K562 (cell line): ENCODE measurements around the gene PUM2. TPM values are rescaled to one million over a fixed set of nuclear protein-coding genes. Genes with fewer than 3 reads are reported as not detected.

Source experiments
- ATAC-seq: fragments of 200-7000 bp; cut with Tn5 transposase; 3 replicates; pipeline ENCODE4 v1.9.1; 2020; ENCODE audit warnings: moderate library complexity
- BruUV-seq: library from RNA; stranded (reverse); fragments of 400-500 nt; replicated peaks from 2 replicates; lab custom pipeline; 2021; lab: Mats Ljungman, UMichigan
- CTCF ChIA-PET: fragments of 300-600 bp; formaldehyde crosslinking; extraction: SDS; loops from one replicate; lab custom pipeline; 2021; ENCODE audit warnings: low intra/inter-chr PET ratio; lab: Yijun Ruan, JAX
- POLR2A ChIA-PET: fragments of 300-600, 350-650 bp; sonication (Branson Sonifier 250); formaldehyde crosslinking; extraction: SDS; loops from one replicate; lab custom pipeline; 2021; ENCODE audit warnings: antibody characterized with exemption, inconsistent platforms; lab: Yijun Ruan, JAX
- DNase-seq, 4 experiments: peaks; one replicate each; pipeline versions ENCODE4 v3.0.0 to v3.0.0-alpha.2; 2011 to 2018; ENCODE audit warnings: low spot score in 3 of 4, mixed read lengths in 3 of 4; ENCODE audit errors: extremely low read depth in 1 of 4
- FAIRE-seq: peaks from 2 replicates; lab custom pipeline; 2011; peaks lifted over from hg19 to GRCh38; lab: Jason Lieb, UNC
- H2AFZ ChIP-seq: 2 replicates; pipeline ENCODE4 v1.6.0; 2011; ENCODE audit warnings: low read depth, low read length, control low read depth, inconsistent platforms
- H3K27ac ChIP-seq: fragments of 200-600 bp; 3 replicates; pipeline ENCODE4 v1.8.0; 2011; ENCODE audit warnings: low read depth, mild to moderate bottlenecking, control low read depth, inconsistent platforms, low read length, moderate library complexity, mixed read lengths; ENCODE audit errors: extremely low read depth
- H3K27me3 ChIP-seq, 2 experiments: fragments of 300-600 bp in 1 of 2; 2 replicates in 1 of 2; 3 replicates in 1 of 2; pipeline versions ENCODE4 v1.6.0 to v1.8.0; 2011; ENCODE audit warnings: inconsistent platforms in 2 of 2, low read length in 2 of 2, mild to moderate bottlenecking in 1 of 2, mixed read lengths in 1 of 2, moderate library complexity in 1 of 2; ENCODE audit not compliant: control insufficient read depth in 2 of 2, insufficient read depth in 2 of 2
- H3K36me3 ChIP-seq: fragments of 300-600 bp; 3 replicates; pipeline ENCODE4 v1.8.0; 2011; ENCODE audit warnings: mild to moderate bottlenecking, low read length, inconsistent platforms; ENCODE audit not compliant: control insufficient read depth, insufficient read depth
- H3K4me1 ChIP-seq, 2 experiments: fragments of 200-600 bp in 1 of 2; replicated peaks in 1 of 2; 2 replicates in 1 of 2; 3 replicates in 1 of 2; pipeline versions ENCODE4 v1.5.1 to v1.8.0; 2011; ENCODE audit warnings: inconsistent platforms in 2 of 2, low read length in 2 of 2, mild to moderate bottlenecking in 1 of 2, mixed read lengths in 1 of 2, moderate library complexity in 1 of 2; ENCODE audit not compliant: control insufficient read depth in 2 of 2, insufficient read depth in 2 of 2
- H3K4me2 ChIP-seq: 2 replicates; pipeline ENCODE4 v1.6.1; 2011; ENCODE audit warnings: low read length, control low read depth, inconsistent platforms, mixed read lengths; ENCODE audit not compliant: insufficient read depth
- H3K4me3 ChIP-seq: fragments of 200-600 bp; sonication (generic), shearing (Covaris generic); 2 replicates; pipeline ENCODE4 v1.5.1; 2016; ENCODE audit warnings: control low read depth, inconsistent platforms
- H3K79me2 ChIP-seq: fragments of 200-600 bp; 3 replicates; pipeline ENCODE4 v1.8.0; 2011; ENCODE audit warnings: low read length, inconsistent platforms; ENCODE audit not compliant: control insufficient read depth, insufficient read depth
- H3K9ac ChIP-seq, 2 experiments: 2 replicates each; pipeline versions ENCODE4 v1.6.0 to v1.6.1; 2011; ENCODE audit warnings: low read depth in 2 of 2, low read length in 2 of 2, control low read depth in 1 of 2, inconsistent platforms in 1 of 2, mild to moderate bottlenecking in 1 of 2, mixed read lengths in 1 of 2; ENCODE audit not compliant: insufficient read depth in 1 of 2
- H3K9me1 ChIP-seq: one replicate; pipeline ENCODE4 v1.6.0; 2011; ENCODE audit warnings: inconsistent platforms, mild to moderate bottlenecking, low read length, moderate library complexity; ENCODE audit not compliant: control insufficient read depth, insufficient read depth
- H3K9me3 ChIP-seq: replicated peaks from 2 replicates; pipeline ENCODE4 v1.5.1; 2011; ENCODE audit warnings: low read depth, low read length, inconsistent platforms; ENCODE audit not compliant: control insufficient read depth, insufficient read depth
- H4K20me1 ChIP-seq: replicated peaks from 2 replicates; pipeline ENCODE4 v1.6.1; 2011; ENCODE audit warnings: low read length, inconsistent platforms, mixed read lengths; ENCODE audit not compliant: control insufficient read depth, insufficient read depth
- ASH1L ChIP-seq: fragments of 450-650 bp; IDR thresholded peaks from 2 replicates; pipeline ENCODE4 v1.6.1; 2018; ENCODE audit warnings: borderline replicate concordance, mild to moderate bottlenecking, low read depth; ENCODE audit not compliant: partially characterized antibody
- IFI16 ChIP-seq: fragments of 250-450 bp; sonication (Bioruptor Pico); IDR thresholded peaks from 2 replicates; pipeline ENCODE4 v2.1.2; 2022; ENCODE audit warnings: mild to moderate bottlenecking, inconsistent platforms
- OTX1 ChIP-seq: fragments of 450-650 bp; formaldehyde crosslinking; IDR thresholded peaks from 2 replicates; pipeline ENCODE4 v1.4.0; 2022; ENCODE audit warnings: mild to moderate bottlenecking
- RAD51 ChIP-seq: fragments of 450-650 bp; IDR thresholded peaks from 2 replicates; pipeline ENCODE4 v1.7.1; 2016; ENCODE audit warnings: low read depth, mild to moderate bottlenecking, borderline replicate concordance
- RNF2 ChIP-seq: sonication (generic); IDR thresholded peaks from 2 replicates; pipeline ENCODE4 v1.6.1; 2016
- ZBTB1 ChIP-seq: sonication (generic); formaldehyde crosslinking; IDR thresholded peaks from 2 replicates; pipeline ENCODE4 v1.8.1; 2023; ENCODE audit warnings: missing genetic modification reagents, low read depth, mild to moderate bottlenecking, borderline replicate concordance
- ZC3H4 ChIP-seq: sonication (generic); formaldehyde crosslinking; IDR thresholded peaks from 2 replicates; pipeline ENCODE4 v1.9.0; 2021; ENCODE audit warnings: missing genetic modification reagents, borderline replicate concordance
- ZEB2 ChIP-seq: fragments of 450-650 bp; IDR thresholded peaks from 2 replicates; pipeline ENCODE4 v1.6.1; 2016
- ZNF707 ChIP-seq: fragments of 250-450 bp; sonication (Bioruptor Pico); conservative IDR thresholded peaks from 2 replicates; pipeline ENCODE4 v1.8.0; 2022; ENCODE audit warnings: inconsistent platforms, mild to moderate bottlenecking, moderate library complexity
- WGBS: fragments of 100-300 bp; shearing (Covaris generic); methylation state at CpG from one replicate; pipeline ENCODE4 v1.1.6; 2016; ENCODE audit warnings: low coverage, mixed read lengths; ENCODE audit not compliant: insufficient coverage; ENCODE audit errors: missing lambda C conversion rate; 5-methylcytosine and 5-hydroxymethylcytosine counted together
- in situ Hi-C: fragments of 300-500 bp; cut with MboI; formaldehyde crosslinking; loops from 4 replicates; pipeline ENCODE4 v1.15.0; 2018; ENCODE audit warnings: inconsistent platforms, mixed read lengths
- intact Hi-C: fragments of 100-400 bp; cut with micrococcal nuclease; formaldehyde crosslinking; loops from 2 replicates; pipeline ENCODE4 v1.14.2; 2022
- polyA plus RNA-seq, 8 experiments: library from polyadenylated mRNA; depleted of rRNA in 4 of 8; stranded (reverse) in 5 of 8; unstranded in 3 of 8; fragments of >200 nt; fragmentation: Nextera tagmentation in 2 of 8; fragmentation: Illumina TruSeq in 1 of 8; extraction: Ambion mirVana in 2 of 8; extraction: Trizol in 1 of 8; gene quantifications; 2 replicates each; pipeline versions ENCODE4 v1.2.1 to v1.2.3, GENCODE V29; 2011 to 2014; ENCODE audit warnings: inconsistent platforms in 1 of 8, missing spikeins in 1 of 8
- total RNA-seq, 7 experiments: library from RNA; depleted of rRNA in 6 of 7; stranded (reverse); fragments of >200 nt in 6 of 7; fragmentation: Illumina TruSeq in 2 of 7; extraction: Trizol in 2 of 7; gene quantifications; 2 replicates each; pipeline versions ENCODE4 v1.2.1 to v1.2.3, GENCODE V29; 2011 to 2021; ENCODE audit warnings: low replicate concordance in 1 of 7

The PUM2 gene
- total and polyA plus RNA-seq, 9 of the 15 experiments (the other 6 are each of a cell fraction or from before 2014, with no cell fraction given): 13.4 to 61.9 (median 28.3) TPM

- peaks cover 4 to 30% of the 10 kb centered on the region in 2 experiments; a peak in 3 of 5 replicates for H3K4me1 ChIP-seq
- ChIA-PET POLR2A (interaction anchor here (0.8 kb wide), 1 partner anchor 13 kb away, joined by 5 read pairs; no protein-coding TSS in a partner anchor), CTCF (no interaction called here)
- FAIRE-seq: no peak
- no TSS peak for BruUV-seq
- H3K36me3 ChIP-seq: no peaks in the 10 kb centered on the region
- no peak overlapping the region for H3K9ac ChIP-seq
- H3K27ac ChIP-seq: no peak overlapping the region
- H3K79me2 ChIP-seq: no peaks in the 10 kb centered on the region
- no peak overlapping the region for H3K4me3 ChIP-seq
- H3K9me1 ChIP-seq: no peaks in the 10 kb centered on the region
- no peak for ATAC-seq
- H3K27me3 ChIP-seq: peaks cover 0 to 41% of the 10 kb centered on the region in 2 experiments; a peak in 2 of 5 replicates
- H3K4me2 ChIP-seq: no peak overlapping the region
- intact Hi-C loops: no loop called here
- 28% methylated on average over 13 of the region's 13 CpGs for WGBS
- H4K20me1 ChIP-seq: no peaks in the 10 kb centered on the region
- in situ Hi-C loops: no loop called here
- no peak overlapping the region for H2AFZ ChIP-seq
- DNase-seq: no peak
- no peak for TF ChIP-seq OTX1 (CRISPR knock-in tag)
- no peak for TF ChIP-seq RAD51
- no peaks in the 10 kb centered on the region for H3K9me3 ChIP-seq
Observed at GRCh38 chr2:20215183-20216040, 135.2 kb downstream of the PUM2 start.

DNA sequence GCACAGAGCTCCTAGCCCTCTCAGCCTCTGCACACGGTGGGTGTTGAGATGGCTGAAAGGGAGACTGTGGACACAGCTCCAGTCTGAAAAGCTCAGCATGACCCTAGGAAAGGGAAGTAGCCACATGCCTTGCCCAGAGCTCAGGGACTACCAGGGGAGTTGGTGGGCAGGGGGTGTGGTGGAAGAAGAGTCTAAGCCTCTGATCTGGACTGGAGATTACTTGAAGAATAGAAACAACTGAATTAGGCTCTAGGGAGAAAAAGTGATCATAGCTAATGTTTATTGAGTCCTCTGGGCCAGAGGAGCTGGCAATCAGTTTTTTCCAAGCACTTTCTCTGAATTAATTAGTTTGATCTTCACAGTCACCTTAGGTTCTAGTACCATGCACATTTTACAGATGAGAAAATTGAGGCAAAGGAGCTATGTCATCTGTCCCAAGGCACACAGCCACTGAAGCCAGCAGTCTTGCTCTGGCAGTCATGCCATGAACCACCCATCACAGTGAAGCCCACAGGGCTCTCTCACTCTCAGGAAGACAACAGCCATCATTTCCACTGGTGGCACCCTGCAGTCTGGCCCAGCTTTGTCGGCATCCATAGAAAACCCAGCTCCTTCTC is 136.0 kb downstream of the PUM2 start:
- no peaks in the 10 kb centered on the region for H3K79me2 ChIP-seq
- ATAC-seq (no peak), FAIRE-seq (no peak), DNase-seq (no peak)
- H3K9me3 ChIP-seq: no peaks in the 10 kb centered on the region
- H3K4me1 ChIP-seq: peaks cover 4 to 30% of the 10 kb centered on the region in 2 experiments; a peak in 3 of 5 replicates
- no peak overlapping the region for H3K4me3 ChIP-seq
- in situ Hi-C loops: no loop called here
- intact Hi-C loops: no loop called here
- H3K27ac ChIP-seq: no peak overlapping the region
- H3K4me2 ChIP-seq: no peak overlapping the region
- H2AFZ ChIP-seq: no peak overlapping the region
- H3K27me3 ChIP-seq: peaks cover 0 to 34% of the 10 kb centered on the region in 2 experiments; a peak in 2 of 5 replicates
- H4K20me1 ChIP-seq: no peaks in the 10 kb centered on the region
- TF ChIP-seq ZBTB1 (CRISPR knock-in tag) (no peak), ASH1L (no peak), ZC3H4 (CRISPR knock-in tag) (no peak), IFI16 (CRISPR knock-in tag) (no peak), ZNF707 (no peak), ZEB2 (no peak), RNF2 (no peak)
- no peak overlapping the region for H3K9ac ChIP-seq
- H3K9me1 ChIP-seq: no peaks in the 10 kb centered on the region
- BruUV-seq: no TSS peak
- WGBS: 0% methylated on average over 2 of the region's 2 CpGs
- H3K36me3 ChIP-seq: no peaks in the 10 kb centered on the region
- ChIA-PET CTCF (no interaction called here), POLR2A (interaction anchor here (0.6 to 0.8 kb wide), 2 partner anchors 13 to 22 kb away, joined by 3 to 5 read pairs; no protein-coding TSS in a partner anchor)
